ENCODE measurements around the gene MACROH2A1.

- TF ChIP-seq CSDC2 (CRISPR knock-in tag; IDR thresholded peaks at IDR 0.05) = no peak
- no peak for TF ChIP-seq POU6F1 (CRISPR knock-in tag; IDR thresholded peaks at IDR 0.05; ENCODE audit: borderline replicate concordance, low read depth)
- no peak for TF ChIP-seq CREB5 (CRISPR knock-in tag; IDR thresholded peaks at IDR 0.05; ENCODE audit: low read depth)
- TF ChIP-seq ZNF70 (CRISPR knock-in tag; IDR thresholded peaks at IDR 0.05) = no peak
- TF ChIP-seq SNAI2 (CRISPR knock-in tag; IDR thresholded peaks at IDR 0.05) = no peak
- TF ChIP-seq GLIS3 (CRISPR knock-in tag; IDR thresholded peaks at IDR 0.05) = no peak
- TF ChIP-seq PATZ1 (CRISPR knock-in tag; IDR thresholded peaks at IDR 0.05; ENCODE audit: borderline replicate concordance) = no peak
- no peak for TF ChIP-seq ZFP30 (CRISPR knock-in tag; IDR thresholded peaks at IDR 0.05)
- TF ChIP-seq RARB (CRISPR knock-in tag; IDR thresholded peaks at IDR 0.05) = no peak
- TF ChIP-seq ARNTL (CRISPR knock-in tag; IDR thresholded peaks at IDR 0.05; ENCODE audit: borderline replicate concordance, low read depth) = no peak
- no peak for TF ChIP-seq TOX (CRISPR knock-in tag; IDR thresholded peaks at IDR 0.05; ENCODE audit: borderline replicate concordance)
- no peak for TF ChIP-seq ESRRG (CRISPR knock-in tag; IDR thresholded peaks at IDR 0.05)
- TF ChIP-seq BACH2 (CRISPR knock-in tag; IDR thresholded peaks at IDR 0.05; ENCODE audit: borderline replicate concordance) = no peak
- TF ChIP-seq ZFP3 (CRISPR knock-in tag; IDR thresholded peaks at IDR 0.05) = no peak
Observed at GRCh38 chr5:135373736-135374515, 25.1 kb downstream of the MACROH2A1 start.

All from SK-N-SH treated with all-trans-retinoic acid at 6 μM for 48 hours (cell line).